BJ (cell line): Measurements from ENCODE around the gene DENND1C. TPM values are rescaled to one million over a fixed set of nuclear protein-coding genes. Genes with fewer than 3 reads are reported as not detected.

Experiments used
- CTCF ChIA-PET: fragments of 350-600 bp; formaldehyde crosslinking; extraction: SDS; loops from one replicate; lab custom pipeline; 2021; ENCODE audit warnings: antibody characterized with exemption, inconsistent platforms; lab: Yijun Ruan, JAX
- POLR2A ChIA-PET: fragments of 300-600 bp; sonication (Branson Sonifier 250); formaldehyde crosslinking; extraction: SDS; loops from one replicate; lab custom pipeline; 2021; ENCODE audit warnings: antibody characterized with exemption; lab: Charles Lee
- DNase-seq: peaks from one replicate; pipeline ENCODE4 v3.0.0-alpha.2; 2011; ENCODE audit warnings: low read depth
- H3K27me3 ChIP-seq: 2 replicates; pipeline ENCODE4 v1.6.0; 2011; ENCODE audit warnings: low read length; ENCODE audit not compliant: control insufficient read depth, insufficient read depth
- H3K36me3 ChIP-seq: 2 replicates; pipeline ENCODE4 v1.5.1; 2011; ENCODE audit warnings: low read length; ENCODE audit not compliant: control insufficient read depth, insufficient read depth
- H3K4me3 ChIP-seq: 2 replicates; pipeline ENCODE4 v1.5.1; 2011; ENCODE audit warnings: low read depth, mild to moderate bottlenecking, control low read depth, low read length
- CTCF ChIP-seq: IDR thresholded peaks from 2 replicates; pipeline ENCODE4 v1.5.1; 2011; ENCODE audit warnings: low read depth, mild to moderate bottlenecking, control low read depth, inconsistent platforms, low read length, moderate library complexity; ENCODE audit not compliant: insufficient read depth
- polyA plus RNA-seq: library from polyadenylated mRNA; depleted of rRNA; stranded (reverse); fragments of >200 nt; gene quantifications from 2 replicates; pipeline ENCODE4 v1.2.3, GENCODE V29; 2011

Gene DENND1C
- polyA plus RNA-seq, 1 experiment = 0.07 TPM

- Histone ChIP-seq H3K27me3 (no peaks in the 10 kb centered on the region), H3K36me3 (peaks cover 8% of the 10 kb centered on the region), H3K4me3 (no peak overlapping the region)
- no peak for DNase-seq
- ChIA-PET POLR2A (no interaction called here), CTCF (no interaction called here)
- TF ChIP-seq CTCF = no peak
These were observed 31.4 kb downstream of the DENND1C start for GRCh38 chr19:6450166-6450565.

- ChIA-PET POLR2A (no interaction called here), CTCF (no interaction called here)
These were observed 33.5 kb downstream of the DENND1C start for GRCh38 chr19:6448045-6448444.

GRCh38 chr19:6446452-6446851 lies 35.1 kb downstream of the DENND1C start:
- DNase-seq = no peak
- TF ChIP-seq CTCF = no peak
- no peak overlapping the region for H3K4me3 ChIP-seq
- POLR2A ChIA-PET = no interaction called here
- CTCF ChIA-PET = no interaction called here
- H3K36me3 ChIP-seq = no peaks in the 10 kb centered on the region
- no peaks in the 10 kb centered on the region for H3K27me3 ChIP-seq

More at GRCh38 chr19:6448045-6448444, 33.5 kb downstream of the DENND1C start:
- no peak for DNase-seq
- no peak for TF ChIP-seq CTCF
- Histone ChIP-seq H3K4me3 (no peak overlapping the region), H3K27me3 (no peaks in the 10 kb centered on the region), H3K36me3 (no peaks in the 10 kb centered on the region)

- TF ChIP-seq CTCF = no peak
- H3K36me3 ChIP-seq = no peaks in the 10 kb centered on the region
- ChIA-PET CTCF (no interaction called here), POLR2A (no interaction called here)
- no peak for DNase-seq
- H3K27me3 ChIP-seq = no peaks in the 10 kb centered on the region
- H3K4me3 ChIP-seq = no peak overlapping the region
These were observed 37.6 kb downstream of the DENND1C start for GRCh38 chr19:6443986-6444385.

GRCh38 chr19:6442087-6442688 lies 39.4 kb downstream of the DENND1C start:
- TF ChIP-seq CTCF = no peak

More at GRCh38 chr19:6442087-6442688, 39.4 kb downstream of the DENND1C start:
- POLR2A ChIA-PET = no interaction called here
- Histone ChIP-seq H3K36me3 (no peaks in the 10 kb centered on the region), H3K4me3 (no peak overlapping the region), H3K27me3 (no peaks in the 10 kb centered on the region)
- CTCF ChIA-PET = no interaction called here
- no peak for DNase-seq
